Eye (tissue), 1 donor: ENCODE data around the gene CAVIN1.
"Not testable (repeated sequence)": the region's sequence is repeated elsewhere in the genome, so short reads cannot be mapped to it uniquely, and the experiment has no call there.

Experiments used
- DNase-seq: peaks from one replicate; pipeline ENCODE4 v3.0.0-alpha.2; 2015

CAVIN1 gene

GRCh38 chr17:42404326-42405055 is 18.6 kb downstream of the CAVIN1 start:
- DNase-seq: no peak

DNA sequence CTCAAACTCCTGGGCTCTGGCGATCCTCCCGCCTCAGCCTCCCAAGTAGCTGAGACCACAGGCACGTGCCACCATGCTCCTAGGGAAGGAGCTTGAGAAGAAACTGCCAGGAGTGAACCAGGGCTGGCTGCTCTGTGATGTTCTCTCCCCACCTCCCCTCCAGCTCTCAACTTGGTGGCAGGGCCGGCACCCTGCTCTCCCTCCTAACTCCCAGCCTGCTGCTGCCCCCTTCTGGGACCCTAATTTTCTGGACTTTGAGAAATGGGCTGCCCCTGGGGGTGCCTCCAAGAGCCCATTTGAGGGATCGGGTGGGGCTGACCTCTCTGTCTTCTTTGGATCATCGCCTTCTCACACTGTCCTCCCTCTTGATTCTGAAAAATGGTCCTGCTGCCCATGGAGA is 19.9 kb downstream of the CAVIN1 start:
- no peak for DNase-seq

- no peak for DNase-seq
Observed at GRCh38 chr17:42402117-42402516, 20.9 kb downstream of the CAVIN1 start.

DNA sequence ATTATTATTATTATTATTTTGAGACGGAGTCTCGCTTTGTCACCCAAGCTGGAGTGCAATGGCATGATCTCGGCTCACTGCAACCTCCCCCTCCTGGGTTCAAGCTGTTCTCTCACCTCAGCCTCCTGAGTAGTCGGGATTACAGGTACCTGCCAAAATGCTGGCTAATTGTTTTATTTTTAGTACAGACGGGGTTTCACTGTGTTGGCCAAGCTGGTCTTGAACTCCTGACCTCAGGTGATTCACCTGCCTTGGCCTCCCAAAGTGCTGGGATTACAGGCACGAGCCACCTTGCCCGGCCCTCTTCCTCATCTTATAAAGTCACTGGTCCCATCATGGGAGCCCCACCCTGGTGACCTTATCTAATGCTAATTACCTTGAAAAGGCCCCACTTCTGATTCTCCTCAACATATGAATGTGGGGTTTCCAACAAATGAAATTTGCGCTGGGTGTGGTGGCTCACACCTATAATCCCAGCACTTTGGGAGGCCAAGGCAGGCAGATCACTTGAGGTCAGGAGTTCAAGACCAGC is 22.1 kb downstream of the CAVIN1 start:
- DNase-seq: not testable (repeated sequence)

GRCh38 chr17:42399948-42400843 is 22.9 kb downstream of the CAVIN1 start:
- DNase-seq: no peak

DNA sequence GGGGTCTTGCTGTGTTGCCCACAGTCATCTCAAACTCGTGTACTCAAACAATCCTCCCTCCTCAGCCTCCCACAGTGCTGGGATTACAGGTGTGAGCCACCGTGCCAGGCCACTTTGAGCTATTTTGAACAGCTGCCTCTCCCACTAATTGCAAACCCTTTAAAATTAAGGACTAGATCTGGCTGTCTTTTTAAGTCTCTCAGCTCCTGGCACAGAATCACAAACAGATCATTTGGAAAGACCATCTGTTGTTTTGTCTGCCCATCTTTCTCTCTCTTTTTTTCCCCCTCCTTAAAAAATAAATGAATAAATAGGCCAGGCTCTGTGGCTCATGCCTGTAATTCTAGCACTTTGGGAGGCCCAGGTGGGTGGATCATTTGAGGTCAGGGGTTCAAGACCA is 23.9 kb downstream of the CAVIN1 start:
- no peak for DNase-seq

DNA sequence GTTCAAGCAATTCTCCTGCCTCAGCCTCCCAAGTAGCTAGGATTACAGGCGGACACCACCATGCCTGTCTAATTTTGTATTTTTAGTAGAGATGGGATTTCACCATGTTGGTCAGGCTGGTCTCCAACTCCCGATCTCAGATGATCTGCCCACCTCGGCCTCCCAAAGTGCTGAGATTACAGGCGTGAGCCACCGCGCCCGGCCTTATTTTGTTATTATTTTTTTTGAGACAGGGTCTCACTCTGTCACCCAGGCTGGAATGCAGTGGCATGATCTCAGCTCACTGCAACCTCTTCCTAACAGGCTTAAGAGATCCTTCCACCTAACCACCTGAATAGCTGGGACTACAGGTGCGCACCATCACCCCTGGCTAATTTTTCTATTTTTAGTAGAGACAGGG is 27.5 kb downstream of the CAVIN1 start:
- DNase-seq: not testable (repeated sequence)

- no peak for DNase-seq
Observed at GRCh38 chr17:42394838-42395237, 28.2 kb downstream of the CAVIN1 start.

DNA sequence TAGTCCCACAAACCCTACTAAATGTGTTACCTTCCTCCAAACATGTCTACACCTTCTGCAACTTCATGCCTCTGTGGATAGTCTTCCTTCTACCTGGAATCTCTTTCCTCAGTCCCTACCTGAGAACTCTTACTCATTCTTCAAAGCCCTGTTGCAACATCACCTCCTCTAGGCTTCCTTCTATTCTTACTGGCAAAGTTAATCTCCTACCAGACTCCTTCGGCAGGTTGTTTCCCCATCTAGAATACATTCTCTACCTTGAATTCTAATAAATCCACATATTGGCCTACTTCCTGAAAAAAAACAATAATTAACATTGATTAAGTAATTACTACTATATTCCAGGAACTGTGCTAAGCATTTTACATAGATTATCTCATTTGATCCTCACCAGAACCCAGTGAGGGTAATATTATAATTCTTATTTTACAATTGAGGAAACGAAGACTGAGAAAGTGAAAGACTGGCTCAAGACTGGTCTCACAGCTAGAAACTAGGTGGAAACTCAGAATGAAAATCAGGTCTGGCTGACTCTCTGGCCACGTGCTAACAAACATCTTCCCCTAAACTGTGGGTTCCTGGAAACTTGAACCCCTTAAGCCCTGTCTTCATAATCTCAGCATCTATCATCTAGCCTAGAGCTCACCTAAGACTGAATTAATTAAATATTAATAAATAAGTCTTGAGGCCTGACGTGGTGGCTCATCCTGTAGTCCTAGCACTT is 30.2 kb downstream of the CAVIN1 start:
- no peak for DNase-seq

DNA sequence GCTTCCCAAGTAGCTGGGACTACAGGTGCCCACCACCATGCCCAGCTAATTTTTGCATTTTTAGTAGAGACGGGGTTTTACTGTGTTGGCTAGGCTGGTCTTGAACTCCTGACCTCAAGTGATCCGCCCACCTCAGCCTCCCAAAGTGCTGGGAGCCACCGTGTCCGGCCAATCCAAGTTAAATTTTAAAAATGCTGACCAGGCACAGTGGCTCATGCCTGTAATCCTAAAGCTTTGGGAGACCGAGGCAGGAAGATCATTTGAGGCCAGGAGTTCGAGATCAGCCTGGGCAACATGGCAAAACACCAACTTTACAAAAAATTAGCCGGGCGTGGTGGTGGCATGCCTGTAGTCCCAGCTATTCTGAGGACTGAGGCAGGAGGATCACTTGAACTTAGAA is 31.6 kb downstream of the CAVIN1 start:
- DNase-seq: not testable (repeated sequence)

GRCh38 chr17:42389899-42390298 is 33.2 kb downstream of the CAVIN1 start:
- DNase-seq: no peak

DNA sequence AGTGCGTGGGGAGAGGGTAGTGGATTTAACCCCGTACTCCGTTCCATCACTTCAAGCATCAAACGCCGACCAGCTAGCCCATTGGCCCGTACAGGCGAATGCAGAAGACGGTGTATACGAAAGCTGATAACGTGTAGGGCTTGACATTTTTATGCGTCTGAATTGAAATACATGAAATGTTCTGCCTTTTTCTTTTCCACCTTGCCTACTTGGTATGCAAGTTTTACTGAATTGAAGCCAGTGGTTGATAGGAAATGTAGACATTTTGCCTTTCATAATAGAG is 34.0 kb downstream of the CAVIN1 start:
- no peak for DNase-seq

- DNase-seq: peak; percentile 100
Observed at GRCh38 chr17:42388381-42389134, 34.5 kb downstream of the CAVIN1 start, which contains the start of gene STAT3. TSS of gene STAT3 (minus strand) at chr17:42388442. CDS start at chr17:42348516, 39,926 bp downstream.

DNA sequence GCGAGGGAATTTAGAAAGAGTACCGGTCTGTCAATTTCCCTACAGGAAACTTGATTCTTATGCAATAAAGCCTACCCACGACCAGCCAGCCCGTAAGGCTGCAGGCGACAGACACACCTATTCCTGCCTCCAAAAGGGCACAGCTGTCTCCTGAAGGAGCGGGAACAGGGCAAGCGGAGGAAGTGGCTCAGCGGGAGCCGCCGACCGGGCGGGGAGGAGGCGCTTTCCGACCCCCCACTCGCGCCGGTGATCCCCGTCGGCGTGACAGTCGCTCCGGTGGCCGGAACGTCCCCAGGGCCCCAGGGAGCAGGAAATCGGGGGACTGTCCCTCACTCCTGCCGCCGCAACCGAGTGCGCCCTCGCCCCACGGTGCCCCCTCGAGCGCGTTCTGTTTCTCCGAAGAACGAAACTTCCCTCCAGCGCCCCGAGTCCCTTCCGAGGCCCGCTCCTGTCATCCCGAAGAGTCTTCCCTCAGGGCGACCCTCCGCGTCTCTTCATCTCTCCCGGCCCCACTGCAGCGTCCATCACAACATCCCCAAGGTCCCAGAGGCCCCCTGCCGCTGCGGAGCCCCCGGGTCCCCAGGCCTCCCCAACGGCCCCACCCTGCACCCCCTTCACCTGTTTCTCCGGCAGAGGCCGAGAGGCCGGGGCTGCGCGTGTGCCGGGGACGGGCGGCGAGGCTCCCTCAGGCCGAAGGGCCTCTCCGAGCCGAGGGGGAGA is 35.2 kb downstream of the CAVIN1 start:
- no peak for DNase-seq

- peak; percentile 62 for DNase-seq
Observed at GRCh38 chr17:42386777-42387657, 36.0 kb downstream of the CAVIN1 start.

- no peak for DNase-seq
Observed at GRCh38 chr17:42381898-42382297, 41.2 kb downstream of the CAVIN1 start.

DNA sequence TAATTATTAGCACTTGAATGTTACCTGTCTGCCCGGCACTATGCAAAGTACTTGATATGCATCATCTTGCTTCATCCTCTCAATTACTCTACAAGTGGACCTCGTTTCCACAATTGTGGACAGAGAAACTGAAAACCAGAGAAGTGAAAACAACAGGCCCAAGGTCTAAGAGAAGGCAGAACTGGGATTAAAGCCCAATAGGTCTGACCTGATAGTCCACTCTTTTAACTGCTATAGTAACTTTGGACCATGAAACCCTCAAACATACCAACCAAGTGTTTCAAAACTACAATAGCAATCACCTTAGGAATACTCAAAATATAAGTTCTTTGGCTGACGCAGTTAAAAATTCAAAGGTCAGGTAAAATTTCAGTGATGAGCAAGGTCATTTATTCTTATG is 42.1 kb downstream of the CAVIN1 start:
- DNase-seq: no peak

DNA sequence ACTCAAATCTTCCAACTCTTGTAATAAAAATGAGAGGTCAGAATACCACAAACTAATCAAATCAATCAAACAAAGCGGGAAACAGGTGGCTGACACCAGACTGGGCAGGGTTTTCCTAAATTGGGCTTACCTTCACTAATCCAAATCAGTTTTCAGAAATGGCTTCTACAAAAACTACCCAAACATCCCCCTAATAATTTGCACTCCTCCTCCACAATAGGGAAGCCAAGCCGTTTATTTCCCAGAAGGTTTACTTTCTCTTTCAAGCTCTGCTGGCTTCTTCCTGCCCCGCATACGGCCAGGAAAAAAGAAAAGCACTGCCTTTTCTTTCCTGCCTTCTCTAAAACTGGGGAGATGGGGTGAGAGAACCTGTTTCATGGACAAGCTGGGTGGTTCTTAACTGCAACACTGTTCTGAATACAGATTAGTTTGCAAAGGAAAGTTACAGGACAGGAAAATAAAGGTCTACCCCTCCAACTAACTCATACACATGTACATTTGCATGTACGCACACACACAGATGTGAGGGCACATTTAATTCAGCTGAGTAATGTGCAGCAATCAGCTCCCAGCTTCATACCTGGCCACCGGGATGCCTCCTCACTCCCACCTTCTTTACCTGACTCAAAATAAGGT is 44.0 kb downstream of the CAVIN1 start:
- peak; percentile 25 for DNase-seq

DNA sequence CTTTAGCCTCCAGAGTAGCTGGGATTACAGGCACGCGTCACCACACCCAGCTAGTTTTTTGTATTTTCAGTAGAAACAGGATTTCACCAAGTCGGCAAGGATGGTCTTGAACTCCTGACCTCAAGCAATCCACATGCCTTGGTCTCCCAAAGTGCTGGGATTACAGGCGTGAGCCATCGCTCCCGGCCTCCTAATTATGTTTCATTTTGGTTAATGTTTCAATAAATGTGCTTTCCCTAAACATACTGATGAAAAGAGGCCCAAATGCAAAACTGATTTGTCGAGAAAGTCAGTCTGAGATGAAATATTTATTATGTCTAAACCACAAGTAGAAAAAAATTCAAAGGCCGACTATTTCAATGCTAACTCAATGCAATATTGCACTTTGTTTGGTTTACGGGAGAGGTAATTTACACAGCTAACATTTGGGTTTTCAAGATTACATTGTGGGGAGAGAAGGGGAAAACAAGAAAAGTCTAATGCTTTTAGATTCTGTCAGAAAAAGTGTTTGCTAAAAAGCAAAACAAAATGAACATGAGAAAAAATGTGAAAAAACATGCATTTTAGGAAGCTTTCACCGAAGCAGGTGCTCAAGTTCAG is 44.6 kb downstream of the CAVIN1 start:
- DNase-seq: no peak

DNA sequence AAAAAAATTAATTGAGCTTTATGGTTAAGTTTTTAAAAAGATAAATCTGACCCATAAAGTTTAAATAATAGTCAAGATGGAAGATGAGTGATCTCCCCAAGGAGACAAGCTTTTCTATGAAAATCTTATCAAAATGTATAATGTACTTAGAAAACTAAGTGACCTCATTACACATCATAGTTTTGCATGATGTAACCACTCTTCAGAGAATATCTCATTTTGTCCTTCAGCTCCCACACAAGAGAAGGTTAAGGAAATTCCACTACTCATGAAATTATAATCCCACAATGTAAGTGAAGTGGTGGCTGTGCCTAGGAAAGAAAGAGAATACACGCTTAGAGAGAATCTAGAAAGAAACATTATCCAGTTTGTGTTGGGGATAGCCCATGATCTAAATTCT is 49.2 kb downstream of the CAVIN1 start:
- DNase-seq: no peak
